ENCODE results near the gene KNDC1. TPM values are rescaled to one million over a fixed set of nuclear protein-coding genes. Genes with fewer than 3 reads are reported as not detected.

The KNDC1 gene
- total RNA-seq, 4 donors from 2014 or later: 2.1 to 9.3 (median 3.5) TPM

GRCh38 chr10:133187091-133187905 lies 27.3 kb downstream of the KNDC1 start:
- WGBS, 2 donors: 85 to 88% methylated on average over 17 to 30 of the region's 38 CpGs
- no peak for DNase-seq
- TF ChIP-seq CTCF (IDR thresholded peaks at IDR 0.05) (no peak), POLR2A (IDR thresholded peaks at IDR 0.05) (no peak)
- Histone ChIP-seq H3K36me3 (no peaks in the 10 kb centered on the region), H3K27ac (no peak overlapping the region), H3K4me1 (no peaks in the 10 kb centered on the region), H3K27me3 (no peaks in the 10 kb centered on the region), H3K9me3 (no peaks in the 10 kb centered on the region), H3K4me3 (replicated peaks in 1 of 3) (no peak overlapping the region)
- intact Hi-C loops (cut with DNase I): no loop called here

GRCh38 chr10:133187906-133188681 lies 28.1 kb downstream of the KNDC1 start:
- H3K9me3 ChIP-seq: no peaks in the 10 kb centered on the region
- no peak overlapping the region for H3K27ac ChIP-seq
- no peak overlapping the region for H3K4me3 ChIP-seq (replicated peaks in 1 of 3)
- TF ChIP-seq POLR2A (IDR thresholded peaks at IDR 0.05) (no peak), CTCF (IDR thresholded peaks at IDR 0.05) (no peak)
- no peak for DNase-seq
- H3K36me3 ChIP-seq: no peaks in the 10 kb centered on the region
- no peaks in the 10 kb centered on the region for H3K27me3 ChIP-seq
- 87 to 89% methylated on average over 17 to 28 of the region's 38 CpGs for WGBS, 2 donors
- H3K4me1 ChIP-seq: no peaks in the 10 kb centered on the region
- intact Hi-C loops (cut with DNase I): no loop called here

GRCh38 chr10:133189256-133189655 lies 29.2 kb downstream of the KNDC1 start:
- H3K4me3 ChIP-seq (replicated peaks in 1 of 3): no peak overlapping the region
- no peaks in the 10 kb centered on the region for H3K36me3 ChIP-seq
- no peak for DNase-seq
- H3K4me1 ChIP-seq: no peaks in the 10 kb centered on the region
- WGBS, 2 donors: 87 to 100% methylated on average over 2 to 6 of the region's 22 CpGs
- no peaks in the 10 kb centered on the region for H3K9me3 ChIP-seq
- intact Hi-C loops (cut with DNase I): no loop called here
- H3K27ac ChIP-seq: no peak overlapping the region
- H3K27me3 ChIP-seq: no peaks in the 10 kb centered on the region
- TF ChIP-seq CTCF (IDR thresholded peaks at IDR 0.05): no peak
- TF ChIP-seq POLR2A (IDR thresholded peaks at IDR 0.05): no peak

- Histone ChIP-seq H3K9me3 (no peaks in the 10 kb centered on the region), H3K4me1 (no peaks in the 10 kb centered on the region), H3K27ac (no peak overlapping the region), H3K27me3 (no peaks in the 10 kb centered on the region), H3K36me3 (no peaks in the 10 kb centered on the region), H3K4me3 (replicated peaks in 1 of 3) (no peak overlapping the region)
- no peak for DNase-seq
- intact Hi-C loops (cut with DNase I): no loop called here
- TF ChIP-seq POLR2A (IDR thresholded peaks at IDR 0.05): no peak
- TF ChIP-seq CTCF (IDR thresholded peaks at IDR 0.05): no peak
- WGBS, 2 donors: 85 to 91% methylated on average over 7 to 14 of the region's 14 CpGs
These were observed 29.7 kb downstream of the KNDC1 start for GRCh38 chr10:133189726-133190125.

- no peak for DNase-seq
- no peaks in the 10 kb centered on the region for H3K36me3 ChIP-seq
- no peak overlapping the region for H3K27ac ChIP-seq
- H3K27me3 ChIP-seq: no peaks in the 10 kb centered on the region
- no peak overlapping the region for H3K4me3 ChIP-seq (replicated peaks in 1 of 3)
- intact Hi-C loops (cut with DNase I): no loop called here
- no peaks in the 10 kb centered on the region for H3K9me3 ChIP-seq
- WGBS, 2 donors: 95 to 97% methylated on average over 10 of the region's 10 CpGs
- TF ChIP-seq POLR2A (IDR thresholded peaks at IDR 0.05) (no peak), CTCF (IDR thresholded peaks at IDR 0.05) (no peak)
- no peaks in the 10 kb centered on the region for H3K4me1 ChIP-seq
These were observed 30.2 kb downstream of the KNDC1 start for GRCh38 chr10:133190225-133190624.
